NCI-H526 (cell line): ENCODE data around the gene TPO.

Experiments used
- DNase-seq, 2 experiments: peaks; one replicate each; lab custom pipeline; 2025; lab: John Stamatoyannopoulos, UW

TPO gene

DNA sequence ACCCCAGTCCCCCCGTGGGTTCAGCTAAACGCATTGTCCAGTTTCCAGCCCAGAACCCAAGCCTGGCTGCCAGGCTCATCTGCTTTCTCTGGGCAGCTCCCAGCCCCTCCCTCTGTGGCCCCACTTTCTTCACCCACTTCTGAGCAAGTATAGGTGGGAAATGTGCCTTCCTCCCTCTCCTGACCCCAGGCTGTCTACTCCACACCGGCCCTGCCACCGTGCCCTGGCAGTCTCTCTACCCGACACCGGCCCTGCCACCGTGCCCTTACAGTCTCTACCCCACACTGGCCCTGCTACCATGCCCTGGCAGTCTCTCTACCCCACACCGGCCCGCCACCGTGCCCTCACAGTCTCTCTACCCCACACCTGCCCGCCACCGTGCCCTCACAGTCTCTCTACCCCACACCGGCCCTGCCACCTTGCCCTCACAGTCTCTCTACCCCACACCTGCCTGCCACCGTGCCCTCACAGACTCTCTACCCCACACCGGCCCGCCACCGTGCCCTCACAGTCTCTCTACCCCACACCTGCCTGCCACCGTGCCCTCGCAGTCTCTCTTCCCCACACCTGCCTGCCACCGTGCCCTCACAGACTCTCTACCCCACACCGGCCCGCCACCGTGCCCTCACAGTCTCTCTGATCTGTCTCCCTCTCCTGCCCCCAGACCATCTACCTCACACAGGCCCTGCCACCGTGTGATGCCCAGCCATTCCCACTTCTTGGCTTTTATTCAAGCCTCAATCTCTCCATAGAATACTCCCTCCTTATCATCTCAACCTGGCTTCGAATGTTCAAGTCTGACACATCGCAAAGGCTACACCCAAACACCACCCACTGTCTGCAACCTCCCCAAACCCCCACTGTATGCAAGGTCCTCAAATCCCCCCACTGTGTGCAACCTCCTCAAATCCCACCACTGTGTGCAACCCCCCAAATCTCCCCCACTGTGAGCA, 108.9 kb downstream of the TPO start:
- no peak for DNase-seq

- DNase-seq: no peak
These were observed 114.1 kb downstream of the TPO start for GRCh38 chr2:1527153-1527992.

- no peak for DNase-seq
These were observed 115.2 kb downstream of the TPO start for GRCh38 chr2:1528273-1529064.

GRCh38 chr2:1538663-1539062, 125.4 kb downstream of the TPO start:
- DNase-seq: peak; percentile 45 to 75

DNA sequence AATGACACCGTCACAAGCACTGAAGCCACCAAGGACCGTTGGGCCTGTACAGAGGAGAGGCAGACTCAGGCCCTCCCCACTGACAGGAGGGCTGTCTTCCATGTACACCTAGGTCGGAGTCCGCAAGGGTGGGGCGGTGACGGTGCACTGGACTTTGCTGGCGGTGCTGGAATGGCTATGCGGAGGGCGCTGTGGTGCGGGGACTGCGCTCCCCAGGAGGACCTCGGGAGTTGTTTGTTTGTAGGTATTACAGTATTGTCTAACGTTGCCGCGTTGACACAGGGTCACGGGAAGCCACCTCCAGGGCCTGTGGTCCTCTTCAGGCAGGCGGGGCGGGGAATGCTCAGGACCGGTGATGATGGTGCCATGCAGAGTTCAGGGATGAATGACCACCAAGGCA, 126.2 kb downstream of the TPO start:
- DNase-seq: no peak

- DNase-seq: no peak
These were observed 126.7 kb downstream of the TPO start for GRCh38 chr2:1539973-1540372.

- no peak for DNase-seq
These were observed 127.2 kb downstream of the TPO start for GRCh38 chr2:1540481-1540880.

DNA sequence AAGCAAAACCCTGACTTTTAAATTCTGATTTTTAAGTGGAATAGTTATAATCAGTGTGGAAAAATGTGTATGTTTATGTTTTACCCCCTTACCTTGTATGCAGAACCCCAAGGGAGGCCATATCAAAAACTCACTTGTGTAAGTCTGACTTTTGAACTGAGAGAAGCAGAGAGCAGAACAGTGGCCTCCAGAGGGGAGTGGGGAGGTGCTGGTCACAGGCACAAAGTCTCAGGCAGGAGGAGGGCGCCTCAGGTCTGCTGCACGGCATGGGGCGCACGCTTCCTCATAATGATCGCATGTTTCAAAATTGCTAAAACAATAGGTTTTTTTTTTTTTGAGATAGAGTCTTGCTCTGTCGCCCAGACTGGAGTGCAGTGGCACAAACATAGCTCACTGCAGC, 127.8 kb downstream of the TPO start:
- DNase-seq: no peak

DNA sequence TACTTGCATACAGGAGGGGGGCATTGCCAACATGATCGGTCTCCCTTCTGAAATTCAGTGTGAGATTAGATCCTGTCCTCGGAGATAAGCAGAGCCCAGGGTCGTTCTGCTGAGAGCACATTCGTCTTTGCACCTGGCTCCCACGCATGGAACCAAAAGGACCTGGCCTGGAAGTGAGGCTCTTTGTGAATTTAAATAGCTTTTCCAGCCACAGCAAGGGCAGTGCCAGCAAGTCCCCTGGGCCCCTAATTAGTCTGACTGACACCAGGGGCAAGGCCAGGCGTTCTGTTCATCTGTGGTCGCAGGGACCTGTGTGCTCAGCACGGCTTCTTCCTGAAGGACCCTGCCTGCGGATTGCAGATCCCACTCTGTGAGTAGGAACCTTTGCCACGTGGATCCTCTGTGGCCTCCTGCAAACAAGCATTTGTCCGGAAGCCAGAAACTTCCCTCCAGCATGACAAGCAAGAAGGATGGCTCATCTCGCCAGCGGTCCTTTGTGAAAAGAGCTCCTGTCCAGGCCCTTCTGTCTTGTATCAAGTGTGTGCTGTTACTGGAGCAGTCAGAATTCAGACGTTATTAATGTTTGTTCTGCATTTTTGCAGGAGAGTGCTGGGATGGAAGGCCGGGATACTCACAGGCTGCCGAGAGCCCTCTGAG, 128.7 kb downstream of the TPO start:
- no peak for DNase-seq

DNA sequence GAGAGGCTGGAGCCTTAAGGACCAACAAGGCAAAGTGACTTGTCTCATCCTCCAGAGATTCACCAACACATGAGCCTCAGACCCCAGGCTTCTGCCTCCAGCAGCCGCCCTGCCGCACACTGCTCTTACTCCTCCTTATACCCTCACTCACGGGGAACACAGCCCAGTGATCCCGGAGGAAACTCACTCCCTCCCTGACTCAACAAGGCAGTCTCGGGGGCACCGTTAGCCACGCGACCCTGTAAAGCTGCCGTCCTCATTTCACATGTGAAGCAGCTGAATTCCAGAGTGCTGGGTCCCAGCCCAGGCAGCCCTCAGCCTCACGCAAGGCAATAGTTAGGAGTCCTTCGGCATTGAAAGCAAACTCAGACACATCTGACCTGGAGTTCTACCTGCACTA, 129.7 kb downstream of the TPO start:
- no peak for DNase-seq

DNA sequence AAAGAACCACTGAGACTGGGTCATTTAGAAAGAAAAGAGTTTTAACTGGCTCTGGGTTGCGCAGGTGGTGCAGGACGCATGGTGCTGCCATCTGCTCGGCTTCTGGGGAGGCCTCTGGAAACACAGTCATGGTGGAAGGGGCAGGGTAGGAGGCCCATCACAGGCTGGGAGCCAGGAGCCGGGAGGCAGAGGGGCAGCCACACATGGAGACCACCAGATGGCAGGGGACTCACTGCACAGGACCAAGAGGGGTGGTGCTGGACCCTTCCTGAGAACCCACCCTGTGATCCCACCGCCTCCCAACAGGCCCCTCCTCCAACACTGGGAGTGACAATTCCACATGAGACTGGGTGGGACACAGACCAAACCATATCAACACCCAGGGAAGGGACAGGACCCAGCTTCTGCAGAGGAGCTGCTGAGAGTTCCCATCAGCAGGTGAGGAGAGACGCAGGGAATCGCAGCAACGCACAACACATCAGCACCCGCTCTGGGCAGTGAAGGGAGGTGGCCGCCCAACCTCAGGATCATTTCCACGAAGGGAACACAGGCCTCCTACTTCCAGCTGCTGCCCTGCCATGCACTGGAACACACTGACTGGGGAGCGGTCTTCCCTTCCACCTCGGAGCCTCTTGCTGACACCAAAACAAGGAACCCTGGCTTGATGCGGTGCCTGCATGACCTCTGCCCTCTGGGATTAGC, 130.7 kb downstream of the TPO start:
- DNase-seq: no peak

GRCh38 chr2:1544478-1545069, 131.3 kb downstream of the TPO start:
- DNase-seq: no peak

- peak; percentile 33 to 76 for DNase-seq
These were observed 132.8 kb downstream of the TPO start for GRCh38 chr2:1546023-1546591.

DNA sequence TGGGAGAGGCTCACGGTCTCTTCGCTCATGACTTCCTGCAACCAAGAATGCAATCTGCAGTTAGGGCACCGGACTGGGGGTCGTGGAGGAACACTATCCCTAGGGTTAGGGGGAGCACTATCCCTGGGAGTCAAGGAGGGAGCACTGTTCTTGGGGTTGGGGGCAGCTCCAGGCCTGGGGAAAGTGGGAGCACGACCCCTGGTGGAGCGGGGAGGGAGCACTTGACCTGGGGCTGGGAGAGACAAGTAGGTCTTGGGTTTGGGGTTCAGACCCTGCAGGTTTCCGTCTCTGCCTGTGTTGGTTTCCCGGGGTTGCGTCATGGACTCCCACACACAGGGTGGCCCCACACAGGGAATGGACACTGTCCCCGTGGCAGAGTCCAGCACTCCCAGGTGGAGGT, 133.6 kb downstream of the TPO start:
- no peak for DNase-seq

- no peak for DNase-seq
These were observed 135.8 kb downstream of the TPO start for GRCh38 chr2:1548910-1549673.

DNA sequence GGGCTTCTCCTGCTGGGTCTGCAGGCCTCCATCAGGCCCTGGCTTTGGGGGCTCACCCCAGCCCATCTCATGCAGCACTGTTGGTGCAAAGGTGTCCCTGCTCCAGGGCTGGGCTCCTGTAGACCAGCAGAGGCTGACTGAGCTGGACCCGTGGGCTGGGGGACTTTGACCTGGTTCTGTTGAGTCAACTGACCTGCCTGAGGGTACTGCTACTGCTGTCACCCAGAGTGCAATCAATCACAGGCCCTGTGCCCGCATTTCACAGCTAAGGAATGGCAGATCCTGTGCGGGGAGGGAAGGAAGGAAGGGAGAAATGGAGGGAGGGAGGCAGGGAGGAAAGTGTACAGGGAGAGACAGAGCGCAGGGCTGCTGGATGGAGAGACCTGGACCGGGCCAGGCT, 136.8 kb downstream of the TPO start:
- no peak for DNase-seq

GRCh38 chr2:1550658-1551316, 137.5 kb downstream of the TPO start:
- DNase-seq: peak; percentile 25 to 77

- no peak for DNase-seq
These were observed 138.6 kb downstream of the TPO start for GRCh38 chr2:1551905-1552304.

- no peak for DNase-seq
These were observed 139.3 kb downstream of the TPO start for GRCh38 chr2:1552611-1553010.
